ENCODE results near the gene DNA2.
"Not testable (repeated sequence)": the region's sequence is repeated elsewhere in the genome, so short reads cannot be mapped to it uniquely, and the experiment has no call there.

Gene DNA2

DNA sequence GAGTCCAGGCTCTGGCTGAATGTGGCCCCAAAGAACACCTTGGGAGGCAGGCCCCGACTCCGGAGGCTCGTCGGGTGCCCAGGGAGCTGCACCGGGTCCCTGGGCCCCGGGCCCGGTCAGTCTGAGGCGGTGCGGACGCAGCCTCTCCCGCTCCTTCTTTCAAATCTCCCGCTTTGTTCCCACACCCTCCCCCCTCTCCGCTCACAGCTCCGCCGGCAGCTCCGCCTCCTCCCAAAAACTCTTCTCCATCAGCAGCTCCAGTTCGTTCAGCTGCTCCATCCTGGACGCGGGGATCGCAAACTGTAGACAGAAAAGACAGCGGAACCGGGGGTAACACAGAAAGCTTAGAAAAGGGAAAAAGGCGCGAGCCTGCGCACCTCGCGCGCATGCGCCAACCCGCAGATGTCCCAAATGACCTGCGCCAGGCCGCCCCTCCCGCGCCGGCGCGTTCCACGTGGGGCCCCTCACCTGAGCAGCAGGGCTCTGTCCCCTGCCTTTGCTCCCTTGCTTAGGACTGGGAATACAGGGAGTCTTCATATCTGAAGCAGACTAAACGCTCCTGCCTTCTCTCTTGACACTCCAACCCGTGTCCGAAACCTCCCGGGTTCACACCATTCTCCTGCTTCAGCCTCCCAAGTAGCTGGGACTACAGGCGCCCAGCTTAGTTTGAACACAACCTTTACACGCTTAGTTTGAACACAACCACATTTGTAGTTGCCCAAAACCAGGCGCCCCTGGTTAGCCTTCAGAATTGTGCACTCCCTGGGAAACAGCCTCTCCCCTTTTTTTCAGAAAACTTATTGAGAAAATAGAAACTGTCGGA, at the start of gene DNA2:
TSS of gene DNA2 (minus strand) at position 388 of the 823 bp plus-strand sequence. CDS start at position 279, 109 bp downstream.
- peak; percentile 17 for DNase-seq (ENCODE audit: low read depth)

GRCh38 chr10:68518609-68519008, 46.8 kb upstream of the DNA2 start:
- not testable (repeated sequence) for DNase-seq (ENCODE audit: low read depth)

DNA sequence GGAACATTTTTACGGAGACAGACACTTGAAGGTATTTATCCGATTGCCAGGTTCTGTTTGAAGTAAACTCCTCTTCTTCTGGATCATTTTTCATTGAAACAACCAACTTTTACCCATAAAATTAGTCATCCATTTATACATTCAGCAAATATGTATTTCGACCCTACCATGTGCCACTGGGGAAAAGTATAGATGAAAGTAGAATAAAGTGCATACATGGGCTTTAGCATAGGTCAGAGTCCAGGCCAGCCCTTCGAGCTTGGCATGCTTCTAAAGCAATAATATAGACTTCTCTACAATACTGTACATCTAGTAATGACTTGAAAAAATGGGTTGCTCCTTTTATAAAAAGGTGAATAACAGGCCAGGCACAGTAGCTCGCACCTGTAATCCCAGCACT, 45.4 kb upstream of the DNA2 start:
- no peak for DNase-seq (ENCODE audit: low read depth)

- no peak for DNase-seq (ENCODE audit: low read depth)
Measured at GRCh38 chr10:68516766-68517165, 45.0 kb upstream of the DNA2 start.

DNA sequence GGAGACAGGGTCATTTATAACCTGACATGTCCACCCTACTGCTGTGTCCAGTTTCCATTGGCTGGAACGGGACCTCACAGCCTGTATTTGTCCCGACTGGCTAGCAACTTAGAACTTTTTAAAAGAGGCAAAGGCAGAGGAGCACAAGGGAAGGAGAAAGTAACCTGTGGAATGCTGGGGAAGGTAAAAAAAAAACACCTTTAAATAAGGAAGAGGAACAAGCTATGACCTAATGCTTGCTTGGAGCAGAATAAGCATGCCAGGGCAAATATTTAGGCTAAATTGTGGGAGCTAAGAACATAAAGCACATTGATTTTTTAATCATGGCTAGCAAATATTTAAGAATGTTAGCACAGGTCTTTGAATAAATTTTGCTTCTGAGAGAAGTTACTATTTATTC, 44.4 kb upstream of the DNA2 start:
- DNase-seq (ENCODE audit: low read depth) = not testable (repeated sequence)

DNA sequence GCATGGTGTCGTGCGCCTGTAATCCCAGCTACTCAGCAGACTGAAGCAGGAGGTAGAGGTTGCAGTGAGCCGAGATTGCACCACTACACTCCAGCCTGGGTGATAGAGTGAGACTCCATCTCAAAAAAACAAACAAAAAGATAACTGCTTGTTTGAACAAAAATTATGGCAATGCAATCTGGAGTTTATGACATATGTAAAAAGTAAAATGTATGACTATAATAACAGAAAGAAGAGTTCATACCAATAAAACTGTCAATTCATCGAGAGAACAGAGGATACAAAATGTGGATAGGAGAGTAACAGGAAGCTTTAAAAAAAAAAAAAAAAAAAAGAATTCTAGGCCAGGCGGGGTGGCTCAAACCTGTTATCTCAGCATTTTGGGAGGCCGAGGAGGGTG, 36.3 kb upstream of the DNA2 start:
- no peak for DNase-seq (ENCODE audit: low read depth)

- DNase-seq (ENCODE audit: low read depth) = no peak
Measured at GRCh38 chr10:68506411-68506810, 34.6 kb upstream of the DNA2 start.

DNA sequence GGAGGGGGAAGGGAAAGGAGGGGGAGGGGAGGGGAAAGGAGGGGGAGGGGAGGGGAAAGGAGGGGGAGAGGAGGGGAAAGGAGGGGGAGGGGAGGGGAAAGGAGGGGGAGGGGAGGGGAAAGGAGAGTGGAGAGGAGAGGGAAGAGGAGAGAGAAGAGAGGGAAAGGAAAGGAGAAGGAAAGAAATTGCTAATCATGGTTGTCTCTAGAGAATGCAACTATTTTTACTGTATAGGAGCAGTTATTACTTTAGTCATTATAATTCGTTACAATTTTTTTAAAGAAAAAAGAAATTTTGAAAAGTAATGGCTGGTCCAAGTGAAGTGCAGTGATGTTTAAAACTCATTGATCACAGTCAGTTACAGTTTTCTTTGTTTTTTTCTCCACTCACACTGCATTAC, 31.1 kb upstream of the DNA2 start:
- no peak for DNase-seq (ENCODE audit: low read depth)

DNA sequence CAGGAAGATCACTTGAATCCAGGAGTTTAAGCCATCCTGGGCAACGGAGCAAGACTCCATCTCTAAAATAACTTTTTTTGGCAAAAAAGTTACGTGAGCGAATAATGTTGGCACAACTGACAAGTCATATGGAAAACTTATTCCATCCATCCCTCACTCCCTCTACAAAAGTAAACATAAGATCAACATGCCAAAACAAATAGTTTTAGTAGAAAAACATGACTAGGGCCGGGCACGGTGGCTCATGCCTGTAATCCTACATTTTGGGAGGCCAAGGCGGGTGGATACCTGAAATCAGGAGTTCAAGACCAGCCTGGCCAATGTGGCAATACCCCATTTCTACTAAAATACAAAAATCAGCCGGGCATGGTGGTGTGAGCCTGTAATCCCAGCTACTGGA, 29.9 kb upstream of the DNA2 start:
- no peak for DNase-seq (ENCODE audit: low read depth)

GRCh38 chr10:68499544-68499943, 27.8 kb upstream of the DNA2 start:
- no peak for DNase-seq (ENCODE audit: low read depth)

DNA sequence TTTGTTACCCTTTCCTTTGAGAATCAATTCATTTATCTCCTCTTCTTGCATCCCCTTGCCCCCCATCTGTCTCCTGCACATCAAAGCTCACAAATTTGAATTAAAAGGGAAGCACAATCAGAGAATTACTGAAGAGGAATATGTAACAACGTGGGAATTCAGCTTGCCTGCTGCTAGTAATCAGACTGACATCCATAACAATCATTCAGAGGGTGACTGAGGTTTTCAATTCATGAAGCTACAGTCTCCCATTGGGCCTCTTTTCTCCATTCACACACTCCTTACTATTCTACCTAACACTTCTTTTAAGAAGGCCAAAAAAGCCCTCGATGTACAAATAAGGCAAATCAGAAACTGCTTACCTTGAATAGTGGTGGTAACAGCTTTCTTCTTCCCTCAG, 24.3 kb upstream of the DNA2 start:
- no peak for DNase-seq (ENCODE audit: low read depth)

GRCh38 chr10:68492118-68492517, 20.3 kb upstream of the DNA2 start:
- no peak for DNase-seq (ENCODE audit: low read depth)

DNA sequence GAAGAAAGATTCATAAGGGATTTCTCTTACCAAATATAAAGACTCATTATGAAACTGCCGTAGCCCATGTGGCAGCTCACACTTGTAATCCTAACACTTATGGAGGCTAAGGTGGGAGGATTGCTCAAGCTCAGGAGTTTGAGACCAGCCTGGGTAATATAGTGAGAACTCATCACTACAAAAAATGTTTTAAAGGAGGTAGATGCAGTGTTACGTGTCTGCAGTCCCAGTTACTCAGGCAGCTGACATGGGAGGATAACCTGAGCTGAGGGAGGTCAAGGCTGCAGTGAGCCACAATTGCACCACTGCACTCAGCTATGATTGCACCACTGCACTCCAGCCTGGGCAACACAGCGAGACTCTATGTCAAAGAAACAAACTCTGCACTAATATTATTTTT, 18.1 kb upstream of the DNA2 start:
- DNase-seq (ENCODE audit: low read depth) = no peak

GRCh38 chr10:68474021-68474420, 2.2 kb upstream of the DNA2 start:
- no peak for DNase-seq (ENCODE audit: low read depth)

DNA sequence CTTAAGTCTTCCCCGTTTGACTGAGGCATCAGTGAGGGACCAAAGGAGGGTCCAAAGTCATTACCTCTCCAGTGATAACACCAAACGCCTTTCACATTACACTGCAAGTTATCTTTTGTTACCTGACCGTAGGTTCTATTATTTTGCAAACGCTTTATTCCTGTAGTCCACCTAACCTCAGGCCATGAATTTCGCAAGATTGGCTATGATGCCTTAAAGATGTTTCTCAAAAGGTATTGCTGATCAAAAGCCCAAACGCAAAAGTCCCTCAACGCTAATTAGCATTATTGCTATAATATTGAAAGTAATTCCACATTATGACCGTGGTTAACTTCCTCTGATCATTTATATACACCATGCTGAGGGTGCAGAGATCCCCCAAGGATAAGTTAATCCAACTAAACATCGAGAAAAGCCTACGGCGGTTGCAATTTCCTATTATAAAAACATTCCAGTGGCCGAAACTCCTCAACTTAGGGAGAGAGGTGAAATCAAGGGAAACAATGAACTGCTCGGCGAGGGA, 649 bp downstream of the DNA2 start:
- no peak for DNase-seq (ENCODE audit: low read depth)

DNA sequence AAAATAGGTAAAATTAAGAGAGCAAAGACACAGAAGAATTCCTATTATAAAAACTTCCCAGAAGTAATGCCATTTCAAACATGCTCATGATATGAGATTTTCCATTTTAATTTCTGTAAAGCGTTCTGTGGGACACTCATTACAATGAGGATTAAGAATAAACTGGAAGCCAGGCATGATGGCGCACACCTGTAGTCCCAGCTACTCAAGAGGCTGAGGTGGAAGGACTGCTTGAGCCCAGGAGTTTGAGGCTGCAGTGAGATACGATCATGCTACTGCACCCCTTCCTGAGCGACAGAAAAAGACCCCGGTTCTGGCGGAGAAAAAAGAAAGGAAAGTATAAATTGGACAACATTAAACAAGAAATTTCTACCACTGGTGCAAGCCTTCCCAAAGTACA, 1.5 kb downstream of the DNA2 start:
- no peak for DNase-seq (ENCODE audit: low read depth)

GRCh38 chr10:68469838-68470237, 1.9 kb downstream of the DNA2 start:
- no peak for DNase-seq (ENCODE audit: low read depth)

DNA sequence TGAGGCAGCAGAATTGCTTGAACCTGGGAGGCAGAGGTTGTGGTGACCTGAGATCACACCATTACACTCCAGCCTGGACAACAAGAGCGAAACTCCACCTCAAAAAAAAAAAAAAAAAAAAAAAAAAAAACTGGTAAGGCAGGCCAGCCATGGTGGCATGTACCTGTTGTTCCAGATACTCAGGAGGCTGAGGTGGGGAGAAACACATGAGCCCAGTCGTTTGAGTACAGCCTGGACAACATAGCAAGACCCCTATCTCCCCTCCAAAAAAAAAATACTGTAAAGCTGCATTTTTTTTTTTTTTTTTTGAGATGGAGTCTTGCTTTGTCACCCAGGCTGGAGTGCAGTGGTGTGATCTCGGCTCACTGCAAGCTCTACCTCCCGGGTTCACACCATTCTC, 7.0 kb downstream of the DNA2 start:
- not testable (repeated sequence) for DNase-seq (ENCODE audit: low read depth)

DNA sequence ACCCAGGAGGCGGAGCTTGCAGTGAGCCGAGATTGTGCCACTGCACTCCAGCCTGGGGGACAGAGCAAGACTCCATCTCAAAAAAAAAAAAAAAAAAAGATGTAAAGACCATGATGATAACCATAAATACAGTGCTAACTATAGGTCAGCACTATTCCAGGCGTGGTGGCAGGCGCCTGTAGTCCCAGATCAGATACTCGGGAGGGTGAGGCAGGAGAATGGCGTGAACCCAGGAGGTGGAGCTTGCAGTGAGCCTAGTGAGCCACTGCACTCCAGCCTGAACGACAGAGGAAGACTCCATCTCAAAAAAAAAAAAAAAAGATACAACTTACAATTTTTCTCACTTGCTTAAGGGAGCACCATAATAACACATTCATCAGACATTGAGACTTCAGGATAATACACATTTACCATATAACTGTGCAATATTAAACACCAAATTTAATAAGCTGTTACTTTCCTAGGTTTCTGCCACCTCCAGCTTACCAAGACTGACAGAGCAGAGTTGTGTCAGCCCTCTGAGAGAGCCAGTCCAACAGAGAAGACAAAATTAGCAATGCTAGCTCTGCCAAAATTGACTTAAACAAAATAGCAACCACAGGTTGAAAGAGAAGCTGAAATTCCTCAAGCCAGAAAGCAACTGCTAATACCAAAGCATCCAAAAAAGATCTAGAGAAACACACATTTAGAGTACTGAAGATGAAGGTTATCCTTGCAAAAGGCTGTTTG, 8.2 kb downstream of the DNA2 start:
- DNase-seq (ENCODE audit: low read depth) = no peak

- no peak for DNase-seq (ENCODE audit: low read depth)
Measured at GRCh38 chr10:68462536-68462935, 9.2 kb downstream of the DNA2 start.

DNA sequence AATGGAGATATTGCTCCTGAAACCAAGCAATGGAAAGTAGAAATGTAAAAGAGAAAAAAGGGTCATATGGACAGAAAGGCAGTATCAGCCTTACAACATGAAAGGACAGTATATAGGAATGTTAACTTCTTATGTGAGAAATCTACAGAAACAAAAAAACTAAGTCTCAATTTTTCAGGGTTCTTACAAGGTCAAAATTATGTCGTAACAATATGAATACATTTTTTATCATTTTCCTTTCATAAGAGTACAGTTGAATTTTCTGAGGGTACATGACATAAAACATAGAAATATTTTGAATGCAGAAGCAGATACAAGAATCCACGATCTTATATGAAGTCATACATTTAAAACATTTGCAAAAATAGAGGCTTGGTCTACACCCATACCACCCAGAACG, 10.7 kb downstream of the DNA2 start:
- no peak for DNase-seq (ENCODE audit: low read depth)

DNA sequence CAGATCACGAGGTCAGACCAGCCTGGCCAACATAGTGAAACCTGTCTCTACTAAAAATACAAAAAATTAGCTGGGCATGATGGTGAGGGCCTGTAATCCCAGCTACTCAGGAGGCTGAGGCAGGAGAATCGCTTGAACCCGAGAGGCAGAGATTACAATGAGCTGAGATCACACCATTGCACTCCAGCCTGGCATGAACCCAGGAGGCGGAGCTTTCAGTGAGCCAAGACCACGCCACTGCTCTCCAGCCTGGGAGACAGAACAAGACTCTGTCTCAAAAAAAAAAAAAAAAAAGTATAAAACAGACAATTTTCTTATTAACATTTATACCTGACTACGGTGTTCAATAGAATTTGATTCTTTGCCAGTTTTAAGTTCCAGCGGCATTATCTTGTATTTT, 22.1 kb downstream of the DNA2 start:
- DNase-seq (ENCODE audit: low read depth) = not testable (repeated sequence)

GRCh38 chr10:68446179-68446578, 25.6 kb downstream of the DNA2 start:
- no peak for DNase-seq (ENCODE audit: low read depth)

Measured in HS-27A (cell line).